Naive thymus-derived CD4-positive, alpha-beta T cell (primary cell): Measurements from ENCODE around the gene DYNC1I1. TPM values are rescaled to one million over a fixed set of nuclear protein-coding genes. Genes with fewer than 3 reads are reported as not detected.

Source experiments
- ATAC-seq: fragments of 150-1000 bp; cut with Tn5 transposase; 2 replicates; pipeline ENCODE4 v1.10.0; 2021; ENCODE audit warnings: mild to moderate bottlenecking, moderate library complexity
- CTCF ChIA-PET: fragments of 350-600 bp; sonication (Branson Sonifier 250); formaldehyde crosslinking; loops from one replicate; lab custom pipeline; 2021; ENCODE audit warnings: antibody characterized with exemption; lab: Charles Lee
- POLR2A ChIA-PET: fragments of 350-600 bp; sonication (Branson Sonifier 250); formaldehyde crosslinking; loops from one replicate; lab custom pipeline; 2021; ENCODE audit warnings: antibody characterized with exemption, inconsistent platforms; lab: Charles Lee
- DNase-seq, 9 donors: peaks; one replicate each; pipeline versions ENCODE4 v3.0.0 to v3.0.0-alpha.2; 2020 to 2022; ENCODE audit warnings: mixed read lengths in 1 of 9
- H3K27ac ChIP-seq: one replicate; pipeline ENCODE4 v1.7.0; 2013; ENCODE audit warnings: mild to moderate bottlenecking, low read depth, low read length, moderate library complexity
- H3K27me3 ChIP-seq, 2 donors: one replicate each; pipeline ENCODE4 v1.7.0; 2013; ENCODE audit warnings: low read length in 2 of 2, mild to moderate bottlenecking in 2 of 2, moderate library complexity in 2 of 2; ENCODE audit not compliant: control insufficient read depth in 2 of 2, insufficient read depth in 2 of 2
- H3K36me3 ChIP-seq, 3 experiments: 1 replicate in 2 of 3; 2 replicates in 1 of 3; pipeline ENCODE4 v1.7.0; 2013; ENCODE audit warnings: low read length in 3 of 3, mild to moderate bottlenecking in 3 of 3, moderate library complexity in 1 of 3; ENCODE audit not compliant: insufficient read depth in 3 of 3, control insufficient read depth in 2 of 3
- H3K4me1 ChIP-seq, 2 donors: one replicate each; pipeline ENCODE4 v1.7.0; 2013; ENCODE audit warnings: low read length in 2 of 2, mild to moderate bottlenecking in 2 of 2, moderate library complexity in 1 of 2; ENCODE audit not compliant: control insufficient read depth in 2 of 2, insufficient read depth in 2 of 2
- H3K4me3 ChIP-seq: 2 replicates; pipeline ENCODE4 v1.7.0; 2013; ENCODE audit warnings: mild to moderate bottlenecking, low read length
- H3K9me3 ChIP-seq, 3 experiments: 1 replicate in 2 of 3; 2 replicates in 1 of 3; pipeline ENCODE4 v1.7.0; 2013; ENCODE audit warnings: low read length in 3 of 3; ENCODE audit not compliant: control insufficient read depth in 2 of 3
- H3K27ac Mint-ChIP-seq, 9 donors: one replicate each; pipeline ENCODE4 v1.8.0; 2020 to 2022; ENCODE audit warnings: mixed read lengths in 9 of 9, mild to moderate bottlenecking in 8 of 9, moderate library complexity in 5 of 9, inconsistent platforms in 2 of 9
- H3K27me3 Mint-ChIP-seq, 5 donors: one replicate each; pipeline ENCODE4 v1.8.0; 2021 to 2022; ENCODE audit warnings: mixed read lengths in 5 of 5, mild to moderate bottlenecking in 1 of 5
- H3K36me3 Mint-ChIP-seq, 5 donors: one replicate each; pipeline ENCODE4 v1.8.0; 2020 to 2022; ENCODE audit warnings: mixed read lengths in 5 of 5, mild to moderate bottlenecking in 3 of 5, inconsistent platforms in 1 of 5
- H3K4me1 Mint-ChIP-seq, 7 donors: one replicate each; pipeline ENCODE4 v1.8.0; 2020 to 2022; ENCODE audit warnings: mixed read lengths in 7 of 7, mild to moderate bottlenecking in 3 of 7, inconsistent platforms in 1 of 7
- H3K4me3 Mint-ChIP-seq, 10 donors: one replicate each; pipeline ENCODE4 v1.8.0; 2020 to 2022; ENCODE audit warnings: mild to moderate bottlenecking in 10 of 10, mixed read lengths in 10 of 10, moderate library complexity in 6 of 10, inconsistent platforms in 2 of 10
- H3K9me3 Mint-ChIP-seq, 11 donors: one replicate each; pipeline ENCODE4 v1.8.0; 2020 to 2022; ENCODE audit warnings: mixed read lengths in 11 of 11, mild to moderate bottlenecking in 4 of 11, inconsistent platforms in 1 of 11, moderate library complexity in 1 of 11
- intact Hi-C, 2 donors: fragments of 100-400 bp; cut with micrococcal nuclease; formaldehyde crosslinking; loops; one replicate each; pipeline ENCODE4 v1.15.1; 2023
- polyA plus RNA-seq, 2 donors: library from polyadenylated mRNA; unstranded; fragments of 300-500 nt; fragmentation: Illumina TruSeq; gene quantifications; one replicate each; pipeline ENCODE4 v1.2.3, GENCODE V29; 2021
- total RNA-seq, 6 experiments: library from RNA in 5 of 6; stranded (reverse) in 5 of 6; gene quantifications; 1 replicate in 5 of 6; 2 replicates in 1 of 6; pipeline ENCODE4 v1.2.3 and lab custom pipeline; 2021 to 2026

DYNC1I1 gene
- total and polyA plus RNA-seq, 7 experiments from 2014 or later: 0.61 TPM; not detected in 6

DNA sequence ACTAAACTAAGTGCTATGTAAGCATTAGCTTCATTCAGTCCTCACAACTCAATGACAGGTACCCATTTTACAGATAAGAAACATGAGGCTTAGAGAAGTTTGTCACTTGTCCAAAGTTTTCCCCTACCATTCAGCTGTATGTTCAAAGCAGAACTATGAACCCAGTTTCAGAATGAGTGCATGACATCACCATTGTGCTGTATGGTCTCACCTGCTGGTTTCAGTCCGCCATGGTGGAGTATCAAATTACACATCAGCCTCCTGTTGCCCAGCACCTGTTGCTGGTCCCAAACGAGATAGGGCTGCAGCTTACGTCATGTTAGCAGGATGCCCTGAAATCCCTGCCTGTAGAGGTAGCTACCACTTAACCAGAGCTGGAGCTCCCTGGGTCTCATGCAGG, 95.0 kb downstream of the DYNC1I1 start:
- Mint-ChIP-seq H3K36me3 (no peaks in the 10 kb centered on the region), H3K27ac (no peak overlapping the region), H3K9me3 (peaks cover 0 to 2% (median 0%) of the 10 kb centered on the region in 11 donors), H3K4me1 (no peaks in the 10 kb centered on the region), H3K4me3 (no peak overlapping the region), H3K27me3 (peaks cover 0 to 11% (median 4%) of the 10 kb centered on the region in 5 donors)
- Histone ChIP-seq H3K27me3 (peaks cover 0 to 4% of the 10 kb centered on the region in 2 donors), H3K4me3 (no peak overlapping the region), H3K9me3 (no peaks in the 10 kb centered on the region), H3K27ac (no peak overlapping the region), H3K36me3 (no peaks in the 10 kb centered on the region), H3K4me1 (no peaks in the 10 kb centered on the region)
- ATAC-seq (no peak), DNase-seq (no peak)
- POLR2A ChIA-PET: no interaction called here
- CTCF ChIA-PET: no interaction called here
- intact Hi-C loops: no loop called here

DNA sequence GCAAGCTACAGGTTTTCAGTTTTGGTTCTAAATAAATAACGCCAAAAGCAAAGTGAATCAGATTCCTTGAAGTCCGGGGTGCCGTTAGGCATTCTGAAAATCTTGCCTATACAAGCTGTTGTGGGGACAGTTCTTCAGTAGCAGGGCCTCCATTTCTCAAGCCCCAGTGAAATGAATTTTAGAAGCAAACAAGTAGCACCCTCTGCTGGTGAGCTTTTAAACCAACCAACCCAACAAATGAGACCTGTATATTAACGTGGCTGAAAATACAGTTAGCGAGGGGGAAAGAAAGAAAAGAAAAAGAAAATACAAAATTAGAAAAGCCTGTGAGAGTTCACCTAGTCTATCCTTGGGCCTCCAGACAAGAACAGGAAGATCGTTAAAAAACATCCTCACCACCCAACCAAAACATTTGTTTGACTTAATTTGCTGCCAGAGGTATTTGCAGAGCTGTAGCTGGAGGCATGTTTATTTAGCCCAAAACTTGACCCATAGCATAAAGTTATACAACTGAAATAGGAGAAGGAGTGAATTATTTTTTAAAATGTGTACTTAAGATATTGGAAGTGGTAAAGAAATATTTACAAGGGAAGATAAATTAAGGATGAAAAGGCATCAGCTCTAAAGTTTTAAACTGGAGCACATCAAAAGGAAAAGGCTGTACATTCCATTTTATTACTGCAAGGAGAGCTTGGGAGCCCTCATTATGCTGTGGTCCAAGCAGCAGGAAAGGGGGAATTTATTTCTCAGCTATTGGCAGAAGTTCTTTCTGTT, 98.9 kb downstream of the DYNC1I1 start:
- Mint-ChIP-seq H3K9me3 (peaks cover 0 to 2% (median 0%) of the 10 kb centered on the region in 11 donors), H3K27me3 (peaks cover 1 to 27% (median 15%) of the 10 kb centered on the region in 5 donors), H3K4me1 (no peaks in the 10 kb centered on the region), H3K27ac (no peak overlapping the region), H3K36me3 (no peaks in the 10 kb centered on the region), H3K4me3 (no peak overlapping the region)
- Histone ChIP-seq H3K27ac (no peak overlapping the region), H3K4me1 (no peaks in the 10 kb centered on the region), H3K36me3 (no peaks in the 10 kb centered on the region), H3K4me3 (no peak overlapping the region), H3K27me3 (peaks cover 0 to 4% of the 10 kb centered on the region in 2 donors), H3K9me3 (no peaks in the 10 kb centered on the region)
- ATAC-seq: no peak
- intact Hi-C loops: loop anchor here in 1 of 2 donors (1.0 to 5.0 kb wide), 3 partner anchors 148 to 359 kb away; no protein-coding TSS in a partner anchor
- peak in 1 of 9 donors; percentile 6 for DNase-seq
- POLR2A ChIA-PET: no interaction called here
- CTCF ChIA-PET: no interaction called here

DNA sequence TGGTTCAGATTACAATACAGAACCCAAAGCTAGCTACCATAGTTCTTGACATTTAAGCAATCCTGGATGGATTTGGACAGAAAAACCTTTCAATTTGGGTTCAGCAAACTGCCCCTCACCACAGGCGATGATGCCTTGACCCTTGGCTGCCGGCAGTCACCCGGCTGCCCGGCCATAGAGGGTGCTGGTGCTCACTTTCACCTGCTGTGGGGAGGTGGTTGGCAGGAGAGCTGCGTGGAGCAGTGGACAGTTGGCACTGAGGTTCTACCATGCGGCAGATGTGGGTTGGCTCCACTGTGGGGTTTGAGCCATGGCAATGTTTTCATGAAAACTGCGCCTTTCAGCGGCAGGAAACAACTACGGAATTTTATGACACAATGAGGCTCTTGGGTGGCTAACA, 99.5 kb downstream of the DYNC1I1 start:
- Histone ChIP-seq H3K4me3 (no peak overlapping the region), H3K9me3 (no peaks in the 10 kb centered on the region), H3K27ac (no peak overlapping the region), H3K4me1 (no peaks in the 10 kb centered on the region), H3K36me3 (no peaks in the 10 kb centered on the region), H3K27me3 (peaks cover 0 to 4% of the 10 kb centered on the region in 2 donors)
- intact Hi-C loops: loop anchor here in 1 of 2 donors (1.0 to 5.0 kb wide), 3 partner anchors 149 to 360 kb away; no protein-coding TSS in a partner anchor
- DNase-seq: no peak
- ChIA-PET CTCF (no interaction called here), POLR2A (no interaction called here)
- no peak overlapping the region for H3K27ac Mint-ChIP-seq
- no peak overlapping the region for H3K4me3 Mint-ChIP-seq
- no peak for ATAC-seq
- H3K4me1 Mint-ChIP-seq: no peaks in the 10 kb centered on the region
- H3K9me3 Mint-ChIP-seq: peaks cover 0 to 2% (median 0%) of the 10 kb centered on the region in 11 donors
- H3K27me3 Mint-ChIP-seq: peaks cover 1 to 32% (median 20%) of the 10 kb centered on the region in 5 donors
- no peaks in the 10 kb centered on the region for H3K36me3 Mint-ChIP-seq

DNA sequence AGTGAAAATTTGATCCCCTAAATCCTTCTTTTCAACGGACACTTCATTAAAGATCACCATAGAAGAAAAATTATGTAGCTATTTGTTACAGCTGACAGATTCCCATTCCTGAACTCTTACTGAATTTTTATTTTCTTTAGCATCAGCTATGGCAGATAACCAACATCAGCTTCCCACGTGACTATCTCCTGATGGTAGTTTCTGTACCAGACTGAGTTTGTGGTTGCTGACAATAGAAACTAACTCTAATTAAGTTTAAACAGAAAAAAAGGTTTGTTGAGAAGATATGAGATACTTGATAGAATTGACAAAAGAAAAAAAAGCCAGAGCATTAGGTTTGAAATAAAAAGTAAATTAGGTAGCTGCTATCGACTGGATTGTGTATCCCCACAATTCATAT, 101.8 kb downstream of the DYNC1I1 start:
- H3K9me3 Mint-ChIP-seq: peaks cover 0 to 11% (median 0%) of the 10 kb centered on the region in 11 donors
- H3K4me3 Mint-ChIP-seq: no peak overlapping the region
- H3K36me3 ChIP-seq: no peaks in the 10 kb centered on the region
- CTCF ChIA-PET: no interaction called here
- no peaks in the 10 kb centered on the region for H3K4me1 ChIP-seq
- no peak overlapping the region for H3K4me3 ChIP-seq
- no peak for ATAC-seq
- H3K27ac ChIP-seq: no peak overlapping the region
- H3K27me3 ChIP-seq: peaks cover 0 to 4% of the 10 kb centered on the region in 2 donors
- no peaks in the 10 kb centered on the region for H3K4me1 Mint-ChIP-seq
- no peak for DNase-seq
- peaks cover 1 to 30% (median 20%) of the 10 kb centered on the region in 5 donors for H3K27me3 Mint-ChIP-seq
- no peaks in the 10 kb centered on the region for H3K9me3 ChIP-seq
- intact Hi-C loops: loop anchor here in 1 of 2 donors (5.0 kb wide), 1 partner anchor 362 kb away; no protein-coding TSS in a partner anchor
- POLR2A ChIA-PET: no interaction called here
- H3K36me3 Mint-ChIP-seq: no peaks in the 10 kb centered on the region
- no peak overlapping the region for H3K27ac Mint-ChIP-seq

DNA sequence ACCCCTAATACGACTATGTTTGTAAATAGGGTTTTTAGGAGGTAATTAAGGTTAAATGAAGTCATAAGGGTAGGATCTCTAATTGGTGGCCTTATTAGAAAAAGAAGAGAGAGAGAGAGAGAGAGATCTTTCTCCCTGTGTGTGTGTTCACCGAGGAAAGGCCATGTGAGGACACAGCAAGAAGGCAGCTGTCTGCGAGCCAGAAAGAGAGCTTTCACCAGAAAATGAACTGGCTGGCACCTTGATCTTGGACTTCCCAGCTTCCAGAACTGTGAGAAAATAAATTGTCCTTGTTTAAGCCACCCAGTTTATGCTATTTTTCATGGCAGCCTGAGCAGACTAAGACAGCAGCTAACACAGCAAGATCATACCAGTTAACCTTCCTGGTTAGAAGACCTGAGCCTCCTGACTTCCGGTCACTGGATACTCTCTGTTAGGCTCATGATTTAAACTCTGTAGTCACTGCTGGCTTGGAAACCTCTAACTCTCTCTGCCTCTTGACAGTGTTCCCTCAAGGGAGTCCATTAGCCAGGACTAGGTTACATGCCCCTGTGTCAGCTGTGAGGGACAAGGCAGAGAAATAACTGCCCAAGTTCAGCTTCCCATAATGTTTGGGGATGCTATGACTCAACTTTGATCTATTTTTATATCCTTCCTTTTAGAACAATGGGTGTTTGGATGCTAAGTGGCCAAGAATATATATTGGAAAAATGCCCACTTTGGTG, 102.3 kb downstream of the DYNC1I1 start:
- ATAC-seq (no peak), DNase-seq (no peak)
- no peak overlapping the region for H3K4me3 ChIP-seq
- H3K4me1 ChIP-seq: no peaks in the 10 kb centered on the region
- intact Hi-C loops: loop anchor here in 1 of 2 donors (5.0 kb wide), 1 partner anchor 362 kb away; no protein-coding TSS in a partner anchor
- Mint-ChIP-seq H3K27ac (no peak overlapping the region), H3K27me3 (peaks cover 1 to 28% (median 20%) of the 10 kb centered on the region in 5 donors), H3K9me3 (peaks cover 0 to 14% (median 0%) of the 10 kb centered on the region in 11 donors), H3K4me1 (no peaks in the 10 kb centered on the region), H3K36me3 (no peaks in the 10 kb centered on the region), H3K4me3 (no peak overlapping the region)
- H3K27ac ChIP-seq: no peak overlapping the region
- ChIA-PET CTCF (interaction anchor here (0.5 kb wide), 1 partner anchor 218 kb away, joined by 3 read pairs; no protein-coding TSS in a partner anchor), POLR2A (no interaction called here)
- H3K27me3 ChIP-seq: peaks cover 0 to 2% of the 10 kb centered on the region in 2 donors
- no peaks in the 10 kb centered on the region for H3K9me3 ChIP-seq
- no peaks in the 10 kb centered on the region for H3K36me3 ChIP-seq

DNA sequence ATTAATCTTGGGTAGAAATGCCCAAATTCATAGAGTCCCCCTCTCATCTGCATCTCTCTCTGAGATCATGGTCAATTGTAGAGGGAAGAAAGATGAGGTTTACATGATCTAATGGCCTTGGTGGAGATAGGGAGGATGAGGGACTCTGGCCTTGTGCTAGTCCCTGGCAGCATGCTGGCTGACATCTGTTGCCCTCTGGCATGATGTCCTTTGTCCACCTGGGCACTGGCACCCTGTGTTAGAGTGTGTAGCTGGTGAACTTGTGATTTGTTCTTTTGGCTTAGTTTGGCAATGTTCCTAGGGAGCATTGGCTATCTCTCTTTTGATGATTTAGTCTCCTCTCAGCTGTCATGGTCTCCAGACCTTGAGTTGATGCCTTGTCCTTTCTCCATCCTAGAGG, 103.2 kb downstream of the DYNC1I1 start:
- POLR2A ChIA-PET: no interaction called here
- Histone ChIP-seq H3K27me3 (no peaks in the 10 kb centered on the region), H3K9me3 (no peaks in the 10 kb centered on the region), H3K4me1 (no peaks in the 10 kb centered on the region), H3K27ac (no peak overlapping the region), H3K36me3 (no peaks in the 10 kb centered on the region), H3K4me3 (no peak overlapping the region)
- Mint-ChIP-seq H3K4me3 (no peak overlapping the region), H3K27me3 (peaks cover 1 to 28% (median 20%) of the 10 kb centered on the region in 5 donors), H3K9me3 (peaks cover 0 to 14% (median 0%) of the 10 kb centered on the region in 11 donors), H3K4me1 (no peaks in the 10 kb centered on the region), H3K36me3 (no peaks in the 10 kb centered on the region), H3K27ac (no peak overlapping the region)
- no peak for DNase-seq
- CTCF ChIA-PET: interaction anchor here (0.5 kb wide), 1 partner anchor 219 kb away, joined by 3 read pairs; no protein-coding TSS in a partner anchor
- intact Hi-C loops: no loop called here
- no peak for ATAC-seq
